PFSK-1 (cell line): ENCODE results near the gene CATSPER4.

Source experiments
- FOXP2 ChIP-seq: optimal IDR thresholded peaks from 2 replicates; pipeline ENCODE3; 2011; ENCODE audit warnings: borderline replicate concordance, control low read depth, inconsistent platforms; ENCODE audit not compliant: insufficient read depth; ENCODE audit errors: extremely low read length, extremely low read depth
- POLR2AphosphoS5 ChIP-seq: IDR thresholded peaks from 2 replicates; pipeline ENCODE4 v1.6.1; 2012; ENCODE audit warnings: low read depth, mild to moderate bottlenecking, control low read depth, low read length, moderate library complexity
- SIN3A ChIP-seq: IDR thresholded peaks from 2 replicates; pipeline ENCODE4 v1.6.1; 2012; ENCODE audit warnings: mild to moderate bottlenecking, low read length, moderate library complexity, borderline replicate concordance; ENCODE audit not compliant: insufficient read depth
- TAF1 ChIP-seq: IDR thresholded peaks from 2 replicates; pipeline ENCODE4 v1.6.1; 2012; ENCODE audit warnings: low read length, control low read depth, borderline replicate concordance; ENCODE audit not compliant: insufficient read depth
- TF ChIP-seq, protein P1 (sequence below), 2 experiments: IDR thresholded peaks; 2 replicates each; pipeline versions ENCODE4 v1.6.1 to v1.8.0; 2011 to 2012; ENCODE audit warnings: low read depth in 2 of 2, low read length in 2 of 2, control low read depth in 1 of 2, inconsistent platforms in 1 of 2, mild to moderate bottlenecking in 1 of 2, moderate library complexity in 1 of 2; ENCODE audit not compliant: insufficient read depth in 1 of 2

CATSPER4 gene

DNA sequence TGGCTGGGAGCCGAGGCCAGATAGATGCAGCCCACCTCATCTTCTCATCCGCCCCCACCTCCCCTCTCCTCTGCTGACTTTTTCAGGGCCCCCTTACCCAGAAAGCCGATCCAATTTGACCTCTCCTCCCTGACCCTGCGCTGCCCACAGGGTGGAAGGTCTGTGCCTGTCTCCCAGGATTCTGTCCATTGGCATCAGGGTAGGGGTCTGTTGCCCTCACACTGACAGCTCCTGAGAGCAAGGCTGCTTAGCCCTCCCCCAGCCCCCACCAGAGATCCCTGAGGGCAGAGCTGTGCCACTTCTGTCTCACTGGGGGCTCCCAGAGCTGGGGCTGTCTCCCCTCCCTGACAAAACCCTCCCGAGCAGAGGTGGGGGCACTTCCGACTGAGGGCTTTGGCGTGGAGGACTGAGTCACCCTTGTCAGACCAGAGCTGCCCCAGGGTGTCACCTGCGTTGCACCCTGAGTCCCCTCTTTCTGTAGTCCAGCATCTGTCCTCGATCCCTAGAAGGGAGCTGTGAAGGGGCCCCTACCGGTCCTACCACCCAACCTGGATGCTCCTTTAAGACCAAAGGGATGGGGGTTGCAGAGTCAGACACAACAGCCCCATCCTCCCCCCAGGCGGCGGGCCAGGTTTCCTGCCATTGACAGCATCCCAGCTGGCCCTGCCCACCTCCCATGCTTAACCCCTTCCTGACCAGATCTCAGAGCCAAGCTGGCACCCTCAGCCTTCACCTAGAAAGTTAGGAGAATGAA lies 33.9 kb upstream of the CATSPER4 start:
- peak; percentile 62; the same call in 1 of the 2 replicates for TF ChIP-seq SIN3A
- TF ChIP-seq FOXP2, result peak; percentile 83
- TF ChIP-seq POLR2AphosphoS5, result no peak

DNA sequence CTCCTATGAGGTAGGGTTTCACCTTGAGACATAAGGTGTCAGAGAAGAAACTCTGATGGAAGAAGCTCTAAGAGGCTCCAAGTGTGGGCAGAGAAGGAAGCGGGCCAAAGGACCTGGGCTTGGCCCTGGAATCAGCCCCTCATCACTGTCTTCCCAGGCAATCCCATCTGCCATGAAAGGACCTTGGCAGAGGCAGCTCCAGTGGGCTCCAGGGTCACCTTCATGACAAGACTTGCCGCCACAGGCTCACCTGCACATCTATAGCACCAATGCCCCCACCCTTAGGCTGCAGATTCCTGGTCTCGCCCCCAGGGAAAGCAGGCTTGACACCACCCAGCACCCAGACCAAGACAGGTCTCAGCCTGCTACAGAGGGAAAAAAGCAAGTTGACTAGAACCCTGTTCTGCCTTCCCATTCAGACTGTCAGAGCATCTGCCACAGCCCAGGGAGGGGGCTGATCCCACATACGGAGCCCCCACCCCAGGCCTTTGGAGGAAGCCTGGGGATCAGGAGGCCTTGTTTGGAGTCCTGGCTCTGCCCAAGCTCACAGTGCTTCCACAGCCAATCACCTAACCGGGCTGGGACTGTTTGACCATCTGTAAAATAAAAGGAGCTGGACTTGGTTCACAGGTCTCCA lies 32.0 kb upstream of the CATSPER4 start:
- TF ChIP-seq, protein P1, sequence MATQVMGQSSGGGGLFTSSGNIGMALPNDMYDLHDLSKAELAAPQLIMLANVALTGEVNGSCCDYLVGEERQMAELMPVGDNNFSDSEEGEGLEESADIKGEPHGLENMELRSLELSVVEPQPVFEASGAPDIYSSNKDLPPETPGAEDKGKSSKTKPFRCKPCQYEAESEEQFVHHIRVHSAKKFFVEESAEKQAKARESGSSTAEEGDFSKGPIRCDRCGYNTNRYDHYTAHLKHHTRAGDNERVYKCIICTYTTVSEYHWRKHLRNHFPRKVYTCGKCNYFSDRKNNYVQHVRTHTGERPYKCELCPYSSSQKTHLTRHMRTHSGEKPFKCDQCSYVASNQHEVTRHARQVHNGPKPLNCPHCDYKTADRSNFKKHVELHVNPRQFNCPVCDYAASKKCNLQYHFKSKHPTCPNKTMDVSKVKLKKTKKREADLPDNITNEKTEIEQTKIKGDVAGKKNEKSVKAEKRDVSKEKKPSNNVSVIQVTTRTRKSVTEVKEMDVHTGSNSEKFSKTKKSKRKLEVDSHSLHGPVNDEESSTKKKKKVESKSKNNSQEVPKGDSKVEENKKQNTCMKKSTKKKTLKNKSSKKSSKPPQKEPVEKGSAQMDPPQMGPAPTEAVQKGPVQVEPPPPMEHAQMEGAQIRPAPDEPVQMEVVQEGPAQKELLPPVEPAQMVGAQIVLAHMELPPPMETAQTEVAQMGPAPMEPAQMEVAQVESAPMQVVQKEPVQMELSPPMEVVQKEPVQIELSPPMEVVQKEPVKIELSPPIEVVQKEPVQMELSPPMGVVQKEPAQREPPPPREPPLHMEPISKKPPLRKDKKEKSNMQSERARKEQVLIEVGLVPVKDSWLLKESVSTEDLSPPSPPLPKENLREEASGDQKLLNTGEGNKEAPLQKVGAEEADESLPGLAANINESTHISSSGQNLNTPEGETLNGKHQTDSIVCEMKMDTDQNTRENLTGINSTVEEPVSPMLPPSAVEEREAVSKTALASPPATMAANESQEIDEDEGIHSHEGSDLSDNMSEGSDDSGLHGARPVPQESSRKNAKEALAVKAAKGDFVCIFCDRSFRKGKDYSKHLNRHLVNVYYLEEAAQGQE (IDR thresholded peaks at IDR 0.05; ENCODE audit: insufficient read depth in 1 of 2, low read depth in 2 of 2, low read length in 2 of 2), result no peak
- TF ChIP-seq POLR2AphosphoS5, result no peak
- no peak for TF ChIP-seq FOXP2
- no peak for TF ChIP-seq SIN3A
- no peak for TF ChIP-seq TAF1

DNA sequence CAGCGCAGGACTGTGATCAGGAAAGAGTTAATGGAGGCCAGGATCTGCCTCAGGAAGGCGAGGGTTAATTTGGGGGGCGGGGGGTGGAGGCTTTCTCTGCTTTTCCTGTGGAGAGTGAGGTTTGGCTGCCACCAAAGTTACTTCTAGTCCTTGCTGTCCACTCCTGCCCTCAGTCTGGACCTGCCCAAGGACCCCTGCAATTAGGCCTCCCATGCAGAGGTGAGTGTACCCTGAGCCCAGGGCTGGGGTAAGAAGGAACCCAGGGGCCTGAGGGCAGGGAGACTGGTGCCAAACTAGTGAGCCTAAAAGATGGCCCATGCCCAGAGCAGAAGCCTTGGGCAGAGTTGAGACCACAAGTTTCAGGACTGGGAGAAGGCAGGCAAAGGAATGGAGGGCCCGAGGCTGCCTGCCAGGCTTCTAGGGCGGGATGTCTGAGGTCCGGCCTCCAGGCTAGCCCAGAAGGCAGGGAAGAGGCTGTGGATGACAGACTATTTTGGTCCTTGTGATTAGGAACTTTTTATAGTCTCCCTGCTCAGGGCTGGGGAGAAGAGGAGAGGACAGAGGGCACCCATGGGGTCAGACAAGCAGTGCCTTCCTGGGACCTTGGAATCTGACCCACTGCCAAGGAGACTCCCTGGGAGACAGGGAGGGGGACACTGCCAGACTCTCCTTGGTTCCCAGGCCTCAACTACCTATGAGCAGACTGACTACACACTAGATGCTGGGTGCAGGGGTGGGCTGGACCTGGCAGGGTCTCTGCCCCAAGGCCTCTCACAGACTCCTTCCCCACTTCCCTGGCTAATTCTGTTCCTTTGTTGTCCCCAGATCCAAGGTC lies 31.3 kb upstream of the CATSPER4 start, which contains the start of gene FAM110D:
TSS of gene FAM110D (plus strand) at position 172 of the 835 bp plus-strand sequence. CDS start 2,213 bp downstream, outside the sequence.
- no peak for TF ChIP-seq TAF1
- TF ChIP-seq POLR2AphosphoS5, result peak; percentile 59; the same call in 1 of the 2 replicates

DNA sequence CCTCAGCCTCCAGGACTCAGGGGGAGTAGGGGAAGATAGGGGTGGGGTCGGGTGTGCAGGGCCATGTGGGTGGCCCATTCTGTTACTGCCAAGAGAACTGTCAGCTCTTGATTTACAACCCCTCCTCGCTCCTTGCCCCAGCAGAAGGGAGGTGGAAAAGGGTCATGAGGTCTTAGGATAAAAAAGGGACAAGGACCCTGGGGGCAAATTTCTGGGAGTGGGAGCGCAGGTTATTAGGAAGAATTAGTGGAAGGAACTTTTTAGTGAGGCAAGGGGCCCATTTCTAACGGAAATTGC lies 30.7 kb upstream of the CATSPER4 start:
- TF ChIP-seq POLR2AphosphoS5 (no peak), SIN3A (no peak), FOXP2 (no peak)
- TF ChIP-seq, protein P1 (IDR thresholded peaks at IDR 0.05; ENCODE audit: insufficient read depth in 1 of 2, low read depth in 2 of 2, low read length in 2 of 2), result no peak

DNA sequence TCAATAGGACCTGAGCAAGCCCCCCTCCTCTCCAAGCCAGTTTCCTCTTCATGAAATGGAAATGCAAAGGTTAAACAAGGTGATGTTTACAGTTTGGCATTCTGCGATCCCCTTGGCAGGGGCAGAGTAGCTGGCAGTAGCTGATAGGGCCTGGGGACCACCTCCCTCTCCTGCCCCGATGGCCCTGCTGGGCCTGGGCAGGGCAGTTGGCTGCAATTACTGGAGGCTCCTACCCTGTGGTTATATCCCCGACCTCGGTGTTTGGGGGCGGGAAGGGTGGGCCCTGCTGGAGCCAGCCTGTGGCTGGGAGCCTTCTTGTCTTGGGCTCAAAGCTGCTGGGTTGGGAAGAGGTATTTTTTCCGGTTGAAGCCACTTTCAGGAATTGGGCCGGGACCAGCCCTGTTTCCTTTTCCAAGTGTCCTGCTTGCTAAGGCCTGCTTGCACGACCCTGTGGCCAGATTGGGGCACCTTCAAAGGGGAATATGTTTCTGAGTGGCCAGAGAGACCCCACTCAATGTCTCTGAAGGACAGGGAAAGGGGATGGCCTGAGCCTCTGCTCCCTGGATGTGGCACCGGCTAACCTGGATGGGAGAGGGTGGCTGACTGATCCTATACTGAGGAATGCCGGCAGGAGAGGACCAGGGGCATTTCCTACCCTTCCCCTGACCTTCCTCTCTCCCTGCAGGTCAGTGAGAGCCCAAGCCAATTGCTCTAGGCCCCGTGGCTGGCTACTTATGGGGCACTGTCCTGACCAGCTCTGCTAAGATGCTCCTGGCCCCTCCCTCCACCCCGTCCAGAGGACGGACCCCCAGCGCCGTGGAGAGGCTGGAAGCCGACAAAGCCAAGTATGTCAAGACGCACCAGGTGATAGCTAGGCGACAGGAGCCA lies 29.6 kb upstream of the CATSPER4 start:
- no peak for TF ChIP-seq FOXP2
- TF ChIP-seq, protein P1 (IDR thresholded peaks at IDR 0.05; ENCODE audit: insufficient read depth in 1 of 2, low read depth in 2 of 2, low read length in 2 of 2), result no peak
- TF ChIP-seq POLR2AphosphoS5, result no peak
- no peak for TF ChIP-seq TAF1
- no peak for TF ChIP-seq SIN3A
